ENCODE measurements around the gene VSIG2.

VSIG2 gene, protein sequence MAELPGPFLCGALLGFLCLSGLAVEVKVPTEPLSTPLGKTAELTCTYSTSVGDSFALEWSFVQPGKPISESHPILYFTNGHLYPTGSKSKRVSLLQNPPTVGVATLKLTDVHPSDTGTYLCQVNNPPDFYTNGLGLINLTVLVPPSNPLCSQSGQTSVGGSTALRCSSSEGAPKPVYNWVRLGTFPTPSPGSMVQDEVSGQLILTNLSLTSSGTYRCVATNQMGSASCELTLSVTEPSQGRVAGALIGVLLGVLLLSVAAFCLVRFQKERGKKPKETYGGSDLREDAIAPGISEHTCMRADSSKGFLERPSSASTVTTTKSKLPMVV

DNA sequence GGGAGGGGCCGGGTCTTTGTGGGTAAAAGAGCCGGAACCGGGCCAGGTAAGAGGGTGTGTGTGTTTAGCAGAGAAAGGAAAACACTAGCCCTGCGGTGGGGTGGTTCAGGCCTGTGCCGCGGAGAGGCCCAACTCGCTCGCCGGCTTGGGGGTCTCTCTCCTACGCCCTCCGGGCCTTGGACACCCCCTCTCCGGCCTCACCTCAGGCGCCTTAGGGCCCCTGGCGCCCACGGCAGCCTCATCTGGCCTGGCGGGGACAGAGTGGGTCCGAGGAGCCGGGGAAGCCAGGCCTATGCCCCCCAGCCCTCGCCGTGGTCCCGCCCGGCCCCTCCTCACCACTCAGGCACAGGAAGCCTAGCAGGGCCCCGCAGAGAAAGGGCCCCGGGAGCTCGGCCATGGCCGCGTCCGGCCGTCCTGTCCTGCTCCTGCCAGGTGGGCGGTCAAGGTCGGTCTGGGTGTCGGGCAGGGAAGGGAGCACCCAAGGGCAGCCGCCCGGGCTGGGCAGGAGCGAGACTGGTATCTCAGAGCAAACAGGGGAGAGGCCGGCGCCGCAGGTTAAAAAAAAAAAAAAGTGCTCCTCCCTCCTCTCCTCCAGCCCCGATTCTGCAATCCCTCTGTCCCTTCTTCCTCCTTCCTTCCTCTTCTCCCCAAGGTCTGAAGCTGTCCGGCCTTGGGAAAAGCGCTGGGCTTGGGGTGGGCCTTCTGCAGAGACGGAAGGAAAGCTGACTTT is at the start of gene VSIG2:
TSS of gene VSIG2 (minus strand) at position 515 of the 730 bp plus-strand sequence. CDS start at position 397, 118 bp downstream.
- no peak for DNase-seq (ENCODE audit: extremely low spot score)
- TF ChIP-seq, protein P1, sequence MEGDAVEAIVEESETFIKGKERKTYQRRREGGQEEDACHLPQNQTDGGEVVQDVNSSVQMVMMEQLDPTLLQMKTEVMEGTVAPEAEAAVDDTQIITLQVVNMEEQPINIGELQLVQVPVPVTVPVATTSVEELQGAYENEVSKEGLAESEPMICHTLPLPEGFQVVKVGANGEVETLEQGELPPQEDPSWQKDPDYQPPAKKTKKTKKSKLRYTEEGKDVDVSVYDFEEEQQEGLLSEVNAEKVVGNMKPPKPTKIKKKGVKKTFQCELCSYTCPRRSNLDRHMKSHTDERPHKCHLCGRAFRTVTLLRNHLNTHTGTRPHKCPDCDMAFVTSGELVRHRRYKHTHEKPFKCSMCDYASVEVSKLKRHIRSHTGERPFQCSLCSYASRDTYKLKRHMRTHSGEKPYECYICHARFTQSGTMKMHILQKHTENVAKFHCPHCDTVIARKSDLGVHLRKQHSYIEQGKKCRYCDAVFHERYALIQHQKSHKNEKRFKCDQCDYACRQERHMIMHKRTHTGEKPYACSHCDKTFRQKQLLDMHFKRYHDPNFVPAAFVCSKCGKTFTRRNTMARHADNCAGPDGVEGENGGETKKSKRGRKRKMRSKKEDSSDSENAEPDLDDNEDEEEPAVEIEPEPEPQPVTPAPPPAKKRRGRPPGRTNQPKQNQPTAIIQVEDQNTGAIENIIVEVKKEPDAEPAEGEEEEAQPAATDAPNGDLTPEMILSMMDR (IDR thresholded peaks at IDR 0.05; ENCODE audit: control extremely low read depth, extremely low read depth, low read depth, missing control alignments): no peak
- POLR2A ChIA-PET: no interaction called here
- CTCF ChIA-PET: interaction anchor here (0.8 to 17.5 kb wide), 4 partner anchors 12 to 85 kb away, joined by 3 to 183 read pairs (median 4); partner anchors contain the start of genes ESAM and NRGN

DNA sequence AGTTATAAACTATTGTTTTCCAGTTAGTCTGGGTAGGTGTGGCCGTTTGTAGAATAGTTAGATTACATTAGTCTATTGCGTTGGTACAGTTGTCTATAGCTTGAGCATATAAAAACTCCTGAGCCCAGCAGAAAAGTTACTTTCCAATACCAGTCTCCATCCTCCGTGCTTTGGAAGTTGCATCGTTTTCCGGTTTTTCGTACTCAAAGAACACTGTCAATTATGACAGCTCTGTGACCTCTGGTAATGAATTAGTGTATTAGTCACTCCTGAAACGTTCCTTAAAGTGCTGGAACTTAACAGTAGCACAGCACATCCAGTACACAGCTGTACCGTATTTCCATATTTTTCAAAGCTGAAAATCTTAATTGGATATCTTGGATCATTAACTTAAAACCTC is 49.0 kb upstream of the VSIG2 start:
- DNase-seq (ENCODE audit: extremely low spot score): peak; percentile 12
- ChIA-PET CTCF (interaction anchor here (0.8 to 24.9 kb wide), 13 partner anchors 8 to 150 kb away, joined by 3 to 381 read pairs (median 3); partner anchors contain the start of gene ESAM), POLR2A (no interaction called here)
- TF ChIP-seq, protein P1 (IDR thresholded peaks at IDR 0.05; ENCODE audit: control extremely low read depth, extremely low read depth, low read depth, missing control alignments): no peak

DNA sequence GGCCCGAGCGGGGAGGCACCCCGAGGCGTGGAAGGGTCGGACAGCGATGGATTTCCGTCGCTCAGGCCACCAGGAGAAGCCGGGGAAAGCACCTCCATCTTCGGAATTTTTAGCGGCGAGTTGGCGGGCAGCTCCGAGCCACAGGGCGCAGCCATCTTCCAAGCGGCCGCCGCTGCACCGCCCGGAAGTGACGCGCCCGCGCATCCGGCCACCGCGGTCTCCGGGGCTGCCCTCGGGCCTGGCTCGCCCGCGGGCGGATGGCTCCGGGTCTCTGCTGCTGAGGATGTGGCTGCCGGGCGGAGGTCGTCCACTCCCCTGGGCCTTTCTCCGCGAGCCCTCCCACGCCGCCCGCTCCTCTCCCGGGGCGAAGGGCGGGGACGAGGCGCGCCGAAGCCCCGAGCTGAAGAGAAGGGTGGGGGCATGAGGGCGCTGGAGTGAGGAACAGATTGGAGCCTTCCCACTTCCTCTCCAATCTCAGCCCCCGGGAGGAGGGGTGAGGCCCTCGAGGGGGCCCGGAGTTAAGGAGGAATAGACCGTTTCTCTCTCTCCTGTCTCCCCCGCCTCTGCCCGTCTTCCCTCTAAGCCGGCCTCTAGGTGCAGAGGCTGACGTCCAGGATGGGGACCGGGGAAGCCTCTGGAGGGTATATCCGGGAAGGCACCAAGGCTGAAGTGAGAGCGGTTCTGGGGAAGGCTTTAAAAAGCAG is 48.3 kb upstream of the VSIG2 start, which contains the start of gene MSANTD2:
TSS of gene MSANTD2 (minus strand) at position 181 of the 704 bp plus-strand sequence. CDS start at position 155, 26 bp downstream.
- TF ChIP-seq, protein P1 (IDR thresholded peaks at IDR 0.05; ENCODE audit: control extremely low read depth, extremely low read depth, low read depth, missing control alignments): no peak
- peak; percentile 90 for DNase-seq (ENCODE audit: extremely low spot score)
- ChIA-PET POLR2A (no interaction called here), CTCF (interaction anchor here (0.8 to 24.9 kb wide), 11 partner anchors 9 to 158 kb away, joined by 3 to 381 read pairs (median 5); partner anchors contain the start of gene ESAM)

DNA sequence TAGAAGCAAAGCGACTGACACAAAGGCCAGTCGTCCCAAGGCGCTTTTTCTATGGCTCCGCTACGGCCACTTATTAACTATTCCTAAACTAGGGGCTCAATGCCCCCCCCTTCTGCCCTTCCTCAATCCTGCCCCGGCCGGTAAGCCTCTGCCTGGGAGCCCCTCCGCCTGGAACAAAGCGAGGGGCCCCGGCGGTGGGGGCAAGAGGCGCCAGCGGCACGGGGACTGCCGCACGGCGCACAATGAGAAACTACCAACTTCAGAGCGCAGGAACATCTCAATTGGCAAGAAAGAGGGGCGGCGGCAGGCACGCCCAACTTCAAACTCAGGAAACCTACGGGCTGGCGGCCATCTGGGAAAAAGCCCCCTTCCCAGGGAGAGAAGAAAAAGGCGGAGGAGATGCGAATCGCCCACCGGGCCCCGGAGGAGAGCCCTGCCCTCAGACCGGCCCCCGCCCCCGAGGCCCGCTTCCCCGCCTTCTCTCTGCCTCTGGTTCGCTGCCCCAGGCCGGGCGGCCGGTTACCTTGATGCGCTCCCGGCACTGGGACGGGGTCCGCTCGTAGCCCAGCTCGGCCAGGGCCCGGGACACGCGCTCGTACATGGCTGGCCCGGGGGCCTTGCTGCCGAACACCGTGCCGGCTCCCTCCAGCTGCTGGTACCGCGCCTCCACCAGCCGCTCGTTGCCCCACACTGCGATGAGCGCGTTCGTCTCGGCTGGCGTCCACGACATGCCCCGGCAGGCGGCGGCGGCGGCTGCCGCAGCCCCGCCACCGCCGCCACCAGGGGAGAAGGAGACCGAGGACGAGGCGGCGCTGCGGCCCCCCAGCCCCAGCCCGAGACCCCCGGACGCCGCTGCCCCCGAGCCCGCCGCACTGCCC is 47.5 kb upstream of the VSIG2 start:
- ChIA-PET CTCF (interaction anchor here (0.8 to 24.9 kb wide), 14 partner anchors 10 to 158 kb away, joined by 3 to 381 read pairs (median 6); partner anchors contain the start of gene ESAM), POLR2A (no interaction called here)
- TF ChIP-seq, protein P1 (IDR thresholded peaks at IDR 0.05; ENCODE audit: control extremely low read depth, extremely low read depth, low read depth, missing control alignments): no peak
- DNase-seq (ENCODE audit: extremely low spot score): peak; percentile 61

DNA sequence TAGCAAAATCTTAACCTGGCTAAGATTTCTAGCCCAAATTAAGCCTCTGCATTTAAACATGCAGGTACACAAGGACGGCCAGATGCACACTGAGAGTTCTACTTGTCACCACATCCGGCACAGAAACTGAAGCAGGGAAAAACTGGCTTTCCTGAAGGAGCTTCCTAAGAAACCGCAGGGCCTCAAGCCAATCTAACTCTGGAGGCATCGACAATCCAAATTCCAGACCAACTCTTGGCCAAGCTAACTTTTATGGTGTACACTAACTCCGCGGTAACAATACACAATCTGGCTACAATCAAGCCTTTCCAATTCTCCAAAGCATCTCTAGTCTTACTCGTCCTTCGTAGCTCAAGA is 46.9 kb upstream of the VSIG2 start:
- TF ChIP-seq, protein P1 (IDR thresholded peaks at IDR 0.05; ENCODE audit: control extremely low read depth, extremely low read depth, low read depth, missing control alignments): no peak
- DNase-seq (ENCODE audit: extremely low spot score): no peak
- POLR2A ChIA-PET: no interaction called here
- CTCF ChIA-PET: interaction anchor here (0.8 to 24.9 kb wide), 11 partner anchors 9 to 175 kb away, joined by 3 to 381 read pairs (median 8); partner anchors contain the start of gene ESAM

Data from GM10248 (cell line).